ENCODE measurements around the gene RRN3. TPM values are rescaled to one million over a fixed set of nuclear protein-coding genes. Genes with fewer than 3 reads are reported as not detected.
"Not testable (repeated sequence)": the region's sequence is repeated elsewhere in the genome, so short reads cannot be mapped to it uniquely, and the experiment has no call there.

RRN3 gene
- total RNA-seq, 4 donors from 2014 or later, result 13.5 to 33.0 (median 24.0) TPM

DNA sequence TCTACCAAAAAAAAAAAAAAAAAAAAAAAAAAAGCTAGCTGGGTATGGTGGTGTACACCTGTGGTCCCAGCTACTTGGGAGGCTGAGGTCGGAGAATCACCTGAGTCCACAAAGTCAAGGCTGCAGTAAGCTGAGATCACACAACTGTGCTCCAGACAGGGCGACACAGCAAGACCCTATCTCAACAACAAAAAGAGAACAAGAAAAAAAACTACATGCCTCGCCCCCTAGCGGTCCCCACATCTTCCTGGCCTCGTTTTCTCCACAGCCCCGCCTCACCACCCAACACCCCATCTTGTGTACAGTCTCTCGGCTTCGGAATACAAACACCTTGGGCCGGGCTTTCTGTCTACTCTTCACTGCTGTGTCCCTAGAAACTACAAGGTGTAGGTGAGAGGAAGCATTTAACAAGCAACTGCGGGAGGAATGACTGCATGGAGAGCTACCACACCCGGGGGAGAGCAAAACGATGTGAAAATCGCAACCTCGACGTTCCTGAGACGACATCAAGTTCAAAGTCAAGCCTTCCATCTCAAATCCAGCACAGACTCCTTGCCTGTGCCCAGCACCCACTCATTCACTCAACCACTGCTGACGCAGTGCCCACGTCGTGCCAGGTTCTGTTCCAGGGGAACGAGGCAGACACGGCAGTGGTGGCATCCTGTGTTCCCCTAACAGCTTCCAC lies 47.2 kb downstream of the RRN3 start:
- no peaks in the 10 kb centered on the region for H3K9me3 ChIP-seq
- no peak for DNase-seq
- intact Hi-C loops (cut with DNase I; ENCODE audit: low total_unique reads), result no loop called here
- in situ Hi-C loops (cut with MboI; ENCODE audit: low pct_ligation_motif_present in 1 of 4, low pct_unique_long_range_greater_than_20kb in 1 of 4, low sequenced_read_pairs in 3 of 4), result no loop called here
- TF ChIP-seq POLR2A (IDR thresholded peaks at IDR 0.05), result no peak
- no peak for TF ChIP-seq POLR2AphosphoS5 (IDR thresholded peaks at IDR 0.05)
- no peak for TF ChIP-seq EP300 (IDR thresholded peaks at IDR 0.05; ENCODE audit: low read depth)
- TF ChIP-seq, protein P1, sequence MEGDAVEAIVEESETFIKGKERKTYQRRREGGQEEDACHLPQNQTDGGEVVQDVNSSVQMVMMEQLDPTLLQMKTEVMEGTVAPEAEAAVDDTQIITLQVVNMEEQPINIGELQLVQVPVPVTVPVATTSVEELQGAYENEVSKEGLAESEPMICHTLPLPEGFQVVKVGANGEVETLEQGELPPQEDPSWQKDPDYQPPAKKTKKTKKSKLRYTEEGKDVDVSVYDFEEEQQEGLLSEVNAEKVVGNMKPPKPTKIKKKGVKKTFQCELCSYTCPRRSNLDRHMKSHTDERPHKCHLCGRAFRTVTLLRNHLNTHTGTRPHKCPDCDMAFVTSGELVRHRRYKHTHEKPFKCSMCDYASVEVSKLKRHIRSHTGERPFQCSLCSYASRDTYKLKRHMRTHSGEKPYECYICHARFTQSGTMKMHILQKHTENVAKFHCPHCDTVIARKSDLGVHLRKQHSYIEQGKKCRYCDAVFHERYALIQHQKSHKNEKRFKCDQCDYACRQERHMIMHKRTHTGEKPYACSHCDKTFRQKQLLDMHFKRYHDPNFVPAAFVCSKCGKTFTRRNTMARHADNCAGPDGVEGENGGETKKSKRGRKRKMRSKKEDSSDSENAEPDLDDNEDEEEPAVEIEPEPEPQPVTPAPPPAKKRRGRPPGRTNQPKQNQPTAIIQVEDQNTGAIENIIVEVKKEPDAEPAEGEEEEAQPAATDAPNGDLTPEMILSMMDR (IDR thresholded peaks at IDR 0.05), result no peak
- 92 to 93% methylated on average over 6 to 21 of the region's 21 CpGs for WGBS, 2 donors (ENCODE audit: low coverage in 1 of 2)
- peaks cover 0 to 9% (median 4%) of the 10 kb centered on the region in 4 donors for H3K4me1 ChIP-seq
- no peak overlapping the region for H3K27ac ChIP-seq
- H3K27me3 ChIP-seq, result no peaks in the 10 kb centered on the region
- no peaks in the 10 kb centered on the region for H3K36me3 ChIP-seq
- no peak overlapping the region for H3K4me3 ChIP-seq

DNA sequence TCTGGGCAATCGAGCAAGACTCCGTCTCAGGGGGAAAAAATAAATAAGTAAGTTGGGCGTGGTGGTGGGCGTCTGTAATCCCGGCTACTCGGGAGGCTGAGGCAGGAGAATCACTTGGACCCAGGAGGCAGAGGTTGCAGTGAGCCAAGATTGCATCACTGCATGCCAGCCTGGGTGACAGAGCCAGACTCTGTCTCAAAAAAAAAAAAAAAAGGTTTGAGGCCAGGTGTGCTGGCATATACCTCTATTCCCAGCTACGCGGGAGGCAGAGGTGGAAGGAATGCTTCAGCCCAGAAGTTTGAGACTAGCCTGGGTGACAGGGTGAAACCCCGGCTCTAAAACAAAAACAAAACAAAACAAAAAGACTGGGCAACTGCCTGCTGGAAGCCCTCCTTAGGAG lies 48.8 kb downstream of the RRN3 start:
- H3K27ac ChIP-seq, result not testable (repeated sequence)

DNA sequence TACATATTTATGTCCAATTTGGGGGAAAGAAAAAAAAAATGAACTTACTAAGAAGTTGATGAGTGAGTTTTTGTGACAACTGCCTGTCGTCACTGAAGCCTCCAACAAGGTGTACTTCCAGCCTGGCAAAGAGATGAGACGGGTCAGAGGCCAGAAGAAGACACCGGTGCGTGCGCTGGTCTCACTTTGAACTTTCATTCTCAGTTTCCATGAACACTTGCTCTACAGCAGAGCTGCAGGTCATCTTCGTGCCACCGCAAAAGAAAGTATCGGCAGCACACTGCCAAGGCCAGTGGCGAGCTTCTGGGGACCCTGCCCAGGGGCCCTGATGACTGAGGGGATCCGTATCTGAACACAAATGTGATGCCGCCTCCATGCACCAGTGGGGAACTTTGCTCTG lies 49.8 kb downstream of the RRN3 start:
- Histone ChIP-seq H3K36me3 (peaks cover 0 to 20% (median 0%) of the 10 kb centered on the region in 4 donors), H3K9me3 (no peaks in the 10 kb centered on the region), H3K27me3 (no peaks in the 10 kb centered on the region), H3K4me1 (peaks cover 5 to 14% (median 10%) of the 10 kb centered on the region in 4 donors), H3K27ac (no peak overlapping the region), H3K4me3 (no peak overlapping the region)
- TF ChIP-seq, protein P1 (IDR thresholded peaks at IDR 0.05), result no peak
- no peak for TF ChIP-seq POLR2AphosphoS5 (IDR thresholded peaks at IDR 0.05)
- no peak for TF ChIP-seq EP300 (IDR thresholded peaks at IDR 0.05; ENCODE audit: low read depth)
- no peak for TF ChIP-seq POLR2A (IDR thresholded peaks at IDR 0.05)
- intact Hi-C loops (cut with DNase I; ENCODE audit: low total_unique reads), result no loop called here
- WGBS, 2 donors (ENCODE audit: low coverage in 1 of 2), result 92 to 96% methylated on average over 6 to 11 of the region's 11 CpGs
- in situ Hi-C loops (cut with MboI; ENCODE audit: low pct_ligation_motif_present in 1 of 4, low pct_unique_long_range_greater_than_20kb in 1 of 4, low sequenced_read_pairs in 3 of 4), result no loop called here
- DNase-seq, result no peak

More for the DNA sequence above, 48.8 kb downstream of the RRN3 start:
- H3K4me1 ChIP-seq, result peaks cover 5 to 17% (median 10%) of the 10 kb centered on the region in 4 donors
- H3K4me3 ChIP-seq; in situ Hi-C loops (cut with MboI; ENCODE audit: low pct_ligation_motif_present in 1 of 4, low pct_unique_long_range_greater_than_20kb in 1 of 4, low sequenced_read_pairs in 3 of 4); H3K27me3 ChIP-seq; DNase-seq; intact Hi-C loops (cut with DNase I; ENCODE audit: low total_unique reads); H3K9me3 ChIP-seq: not testable (repeated sequence)
- WGBS, 2 donors (ENCODE audit: low coverage in 1 of 2), result 67 to 79% methylated on average over 2 to 9 of the region's 9 CpGs
- peaks cover 0 to 10% (median 0%) of the 10 kb centered on the region in 4 donors for H3K36me3 ChIP-seq

DNA sequence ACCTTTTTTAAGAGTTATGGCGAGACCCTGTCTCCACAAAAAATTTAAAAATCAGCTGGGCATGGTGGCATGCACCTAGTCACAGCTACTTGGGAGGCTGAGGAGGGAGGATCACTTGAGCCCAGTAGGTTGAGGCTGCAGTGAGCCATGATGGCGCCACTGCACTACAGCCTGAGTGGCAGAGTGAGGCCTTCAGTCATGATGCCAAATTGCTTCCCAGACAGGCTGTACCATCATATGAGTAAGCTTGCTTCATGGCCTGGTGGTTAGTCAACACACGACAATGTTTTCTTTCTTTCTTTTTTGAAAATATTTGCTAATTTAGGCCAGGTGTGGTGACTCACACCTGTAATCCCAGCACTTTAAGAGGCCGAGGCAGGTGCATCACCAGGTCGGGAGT lies 50.7 kb downstream of the RRN3 start:
- no peak for DNase-seq
- 90 to 97% methylated on average over 2 to 5 of the region's 5 CpGs for WGBS, 2 donors (ENCODE audit: low coverage in 1 of 2)
- H3K27ac ChIP-seq, result no peak overlapping the region
- peaks cover 5 to 14% (median 10%) of the 10 kb centered on the region in 4 donors for H3K4me1 ChIP-seq
- H3K9me3 ChIP-seq, result no peaks in the 10 kb centered on the region
- peaks cover 0 to 27% (median 3%) of the 10 kb centered on the region in 4 donors for H3K36me3 ChIP-seq
- in situ Hi-C loops (cut with MboI; ENCODE audit: low pct_ligation_motif_present in 1 of 4, low pct_unique_long_range_greater_than_20kb in 1 of 4, low sequenced_read_pairs in 3 of 4) (no loop called here), intact Hi-C loops (cut with DNase I; ENCODE audit: low total_unique reads) (no loop called here)
- H3K27me3 ChIP-seq, result no peaks in the 10 kb centered on the region
- H3K4me3 ChIP-seq, result no peak overlapping the region
- TF ChIP-seq POLR2A (IDR thresholded peaks at IDR 0.05), result no peak
- TF ChIP-seq EP300 (IDR thresholded peaks at IDR 0.05; ENCODE audit: low read depth), result no peak
- TF ChIP-seq, protein P1 (IDR thresholded peaks at IDR 0.05), result no peak
- TF ChIP-seq POLR2AphosphoS5 (IDR thresholded peaks at IDR 0.05), result no peak
